H1 (cell line): ENCODE data around the gene TRABD2B. TPM values are rescaled to one million over a fixed set of nuclear protein-coding genes. Genes with fewer than 3 reads are reported as not detected.

ENCODE experiments used
- CTCF ChIA-PET: fragments of 300-600 bp; sonication (Branson Sonifier 250); formaldehyde crosslinking; loops from one replicate; lab custom pipeline; 2021; ENCODE audit not compliant: partially characterized antibody; lab: Charles Lee
- POLR2A ChIA-PET: fragments of 300-600 bp; sonication (Branson Sonifier 250); formaldehyde crosslinking; loops from one replicate; lab custom pipeline; 2021; ENCODE audit warnings: inconsistent platforms; ENCODE audit not compliant: partially characterized antibody; lab: Charles Lee
- DNase-seq, 2 experiments: peaks; one replicate each; pipeline versions ENCODE4 v3.0.0 to v3.0.0-alpha.2; 2010 to 2022; ENCODE audit warnings: low spot score in 2 of 2, low read depth in 1 of 2, mixed read lengths in 1 of 2
- FAIRE-seq: peaks from 2 replicates; lab custom pipeline; 2011; peaks lifted over from hg19 to GRCh38; lab: Jason Lieb, UNC
- H2AFZ ChIP-seq: 2 replicates; pipeline ENCODE4 v1.8.1; 2012; ENCODE audit warnings: low read length, inconsistent platforms
- H2AK5ac ChIP-seq: 2 replicates; pipeline ENCODE4 v1.6.1; 2013; ENCODE audit warnings: low read depth, low read length
- H2BK120ac ChIP-seq: replicated peaks from 2 replicates; pipeline ENCODE3; 2013; ENCODE audit warnings: low read depth, low read length, inconsistent platforms
- H2BK12ac ChIP-seq: 2 replicates; pipeline ENCODE4 v1.6.1; 2013; ENCODE audit warnings: low read depth, low read length
- H2BK15ac ChIP-seq: 2 replicates; pipeline ENCODE4 v1.6.1; 2013; ENCODE audit warnings: low read length
- H2BK20ac ChIP-seq: 2 replicates; pipeline ENCODE4 v1.6.1; 2013; ENCODE audit warnings: low read length
- H2BK5ac ChIP-seq: 2 replicates; pipeline ENCODE4 v1.6.1; 2013; ENCODE audit warnings: low read depth, low read length
- H3K14ac ChIP-seq: 2 replicates; pipeline ENCODE4 v1.6.1; 2013; ENCODE audit warnings: inconsistent platforms; ENCODE audit not compliant: insufficient read length
- H3K18ac ChIP-seq: 2 replicates; pipeline ENCODE4 v1.6.1; 2013; ENCODE audit warnings: low read length; ENCODE audit errors: extremely low read depth
- H3K23ac ChIP-seq: 2 replicates; pipeline ENCODE4 v1.6.1; 2013; ENCODE audit warnings: inconsistent platforms; ENCODE audit not compliant: insufficient read length
- H3K23me2 ChIP-seq: 2 replicates; pipeline ENCODE4 v1.6.1; 2013; ENCODE audit warnings: low read depth, low read length
- H3K27ac ChIP-seq: 2 replicates; pipeline ENCODE4 v1.6.1; 2011; ENCODE audit warnings: low read depth, low read length, inconsistent platforms
- H3K27me3 ChIP-seq, 4 experiments: replicated peaks in 1 of 4; 1 replicate in 1 of 4; 2 replicates in 3 of 4; pipeline versions ENCODE4 v1.6.1 to v1.8.1; 2011 to 2013; ENCODE audit warnings: low read length in 3 of 4, mild to moderate bottlenecking in 3 of 4, inconsistent platforms in 2 of 4, mixed read lengths in 2 of 4, moderate library complexity in 1 of 4; ENCODE audit not compliant: control insufficient read depth in 3 of 4, insufficient read depth in 3 of 4; ENCODE audit errors: extremely low read depth in 1 of 4
- H3K36me3 ChIP-seq, 4 experiments: 2 replicates each; pipeline versions ENCODE4 v1.6.1 to v1.8.1; 2011 to 2013; ENCODE audit warnings: mild to moderate bottlenecking in 4 of 4, low read length in 3 of 4, moderate library complexity in 2 of 4, control low read depth in 1 of 4, inconsistent platforms in 1 of 4; ENCODE audit not compliant: insufficient read depth in 4 of 4, control insufficient read depth in 2 of 4
- H3K4ac ChIP-seq: replicated peaks from 2 replicates; pipeline ENCODE3; 2013; ENCODE audit warnings: low read length, low read depth, mixed read lengths, inconsistent platforms; ENCODE audit not compliant: insufficient read length
- H3K4me1 ChIP-seq, 4 experiments: replicated peaks in 1 of 4; 1 replicate in 1 of 4; 2 replicates in 3 of 4; pipeline versions ENCODE4 v1.6.1 to v1.8.1; 2011 to 2013; ENCODE audit warnings: low read length in 3 of 4, inconsistent platforms in 2 of 4, mixed read lengths in 1 of 4; ENCODE audit not compliant: insufficient read depth in 4 of 4, control insufficient read depth in 3 of 4
- H3K4me2 ChIP-seq, 2 experiments: 2 replicates each; pipeline versions ENCODE4 v1.6.1 to v1.8.1; 2011 to 2013; ENCODE audit warnings: low read depth in 2 of 2, low read length in 2 of 2, control low read depth in 1 of 2, inconsistent platforms in 1 of 2, mild to moderate bottlenecking in 1 of 2; ENCODE audit not compliant: insufficient read depth in 1 of 2
- H3K4me3 ChIP-seq, 4 experiments: fragments of 200-600, 300-600 bp in 1 of 4; sonication (generic), shearing (Covaris generic), sonication (Bioruptor Twin) in 1 of 4; 2 replicates each; pipeline versions ENCODE4 v1.5.1 to v1.8.1; 2011 to 2016; ENCODE audit warnings: low read length in 4 of 4, low read depth in 3 of 4, control low read depth in 2 of 4, inconsistent platforms in 2 of 4, mild to moderate bottlenecking in 2 of 4, mixed read lengths in 1 of 4, moderate library complexity in 1 of 4; ENCODE audit not compliant: insufficient read depth in 2 of 4; ENCODE audit errors: extremely low read depth in 1 of 4
- H3K56ac ChIP-seq: replicated peaks from 2 replicates; pipeline ENCODE3; 2013; ENCODE audit warnings: low read depth, mild to moderate bottlenecking, mixed read lengths, low read length, inconsistent platforms; ENCODE audit not compliant: insufficient read length
- H3K79me1 ChIP-seq: 2 replicates; pipeline ENCODE4 v1.6.1; 2013; ENCODE audit warnings: low read depth, low read length, control low read depth
- H3K79me2 ChIP-seq, 2 experiments: 2 replicates each; pipeline versions ENCODE4 v1.6.1 to v1.8.1; 2012 to 2013; ENCODE audit warnings: low read length in 2 of 2, mild to moderate bottlenecking in 2 of 2, inconsistent platforms in 1 of 2; ENCODE audit not compliant: insufficient read depth in 2 of 2, control insufficient read depth in 1 of 2
- H3K9ac ChIP-seq, 4 experiments: replicated peaks in 1 of 4; 1 replicate in 1 of 4; 2 replicates in 3 of 4; pipeline versions ENCODE4 v1.6.1 to v1.8.1; 2011 to 2013; ENCODE audit warnings: low read depth in 3 of 4, low read length in 3 of 4, control low read depth in 2 of 4, mild to moderate bottlenecking in 2 of 4, moderate library complexity in 2 of 4, inconsistent platforms in 1 of 4; ENCODE audit errors: extremely low read depth in 1 of 4
- H3K9me3 ChIP-seq, 2 experiments: 2 replicates each; pipeline versions ENCODE4 v1.6.1 to v1.8.1; 2012 to 2013; ENCODE audit warnings: mild to moderate bottlenecking in 2 of 2, moderate library complexity in 2 of 2, control low read depth in 1 of 2, inconsistent platforms in 1 of 2, low read depth in 1 of 2, low read length in 1 of 2, mixed read lengths in 1 of 2; ENCODE audit not compliant: insufficient read depth in 2 of 2
- H4K20me1 ChIP-seq, 2 experiments: replicated peaks in 1 of 2; 2 replicates each; pipeline versions ENCODE3 to v1.8.1; 2011 to 2013; ENCODE audit warnings: inconsistent platforms in 2 of 2, low read length in 2 of 2, mild to moderate bottlenecking in 1 of 2; ENCODE audit not compliant: insufficient read depth in 2 of 2, control insufficient read depth in 1 of 2
- H4K5ac ChIP-seq: 2 replicates; pipeline ENCODE4 v1.6.1; 2013; ENCODE audit warnings: low read length, low read depth, mixed read lengths, inconsistent platforms; ENCODE audit not compliant: insufficient read length
- H4K8ac ChIP-seq: 2 replicates; pipeline ENCODE4 v1.8.0; 2013; ENCODE audit warnings: mild to moderate bottlenecking, moderate library complexity, low read length, inconsistent platforms; ENCODE audit not compliant: insufficient read depth; ENCODE audit errors: extremely low read depth
- H4K91ac ChIP-seq: replicated peaks from 2 replicates; pipeline ENCODE3; 2013; ENCODE audit warnings: low read length, mixed read lengths, inconsistent platforms; ENCODE audit not compliant: insufficient read length
- BACH1 ChIP-seq: IDR thresholded peaks from 2 replicates; pipeline ENCODE4 v1.6.1; 2012; ENCODE audit warnings: low read length, improper control_type of control experiment
- CBX5 ChIP-seq: fragments of 300-800, 300-1000 bp; sonication (generic); IDR thresholded peaks from 2 replicates; pipeline ENCODE4 v1.7.1; 2016; ENCODE audit warnings: antibody characterized with exemption, low read length, low read depth
- EZH2 ChIP-seq: fragments of 200-600 bp; sonication (generic); IDR thresholded peaks from 2 replicates; pipeline ENCODE4 v1.7.1; 2012; ENCODE audit warnings: low read depth, mild to moderate bottlenecking, moderate library complexity, low read length, inconsistent platforms; ENCODE audit not compliant: severe bottlenecking
- KDM1A ChIP-seq: fragments of 200-600, 300-600 bp; sonication (generic); IDR thresholded peaks from 2 replicates; pipeline ENCODE4 v1.7.1; 2016; ENCODE audit warnings: mild to moderate bottlenecking, low read length, borderline replicate concordance
- RAD21 ChIP-seq, 2 experiments: IDR thresholded peaks in 1 of 2; conservative IDR thresholded peaks in 1 of 2; 2 replicates each; pipeline ENCODE4 v1.6.1; 2011; ENCODE audit warnings: low read depth in 2 of 2, low read length in 2 of 2, improper control_type of control experiment in 1 of 2, inconsistent platforms in 1 of 2, mild to moderate bottlenecking in 1 of 2, moderate library complexity in 1 of 2
- SIRT6 ChIP-seq: IDR thresholded peaks from one replicate; pipeline ENCODE4 v1.7.1; 2012; ENCODE audit warnings: low read length, inconsistent platforms
- SIX5 ChIP-seq: IDR thresholded peaks from 2 replicates; pipeline ENCODE4 v1.6.1; 2011; ENCODE audit warnings: mild to moderate bottlenecking, low read depth, low read length
- SRF ChIP-seq: IDR thresholded peaks from 2 replicates; pipeline ENCODE4 v1.6.1; 2011; ENCODE audit warnings: mild to moderate bottlenecking, low read depth, low read length, moderate library complexity
- SUZ12 ChIP-seq: fragments of 200-600 bp; sonication (generic); IDR thresholded peaks from 2 replicates; pipeline ENCODE4 v1.6.1; 2012; ENCODE audit warnings: mild to moderate bottlenecking, inconsistent platforms, low read length, moderate library complexity, mixed read lengths
- TBP ChIP-seq: IDR thresholded peaks from 2 replicates; pipeline ENCODE4 v1.6.1; 2011; ENCODE audit warnings: low read depth, low read length, improper control_type of control experiment
- TCF12 ChIP-seq: IDR thresholded peaks from 2 replicates; pipeline ENCODE4 v1.6.1; 2011; ENCODE audit warnings: low read depth, mild to moderate bottlenecking, low read length
- TEAD4 ChIP-seq: IDR thresholded peaks from 2 replicates; pipeline ENCODE4 v1.6.1; 2012; ENCODE audit warnings: low read depth, low read length, inconsistent platforms, mixed read lengths
- WGBS, 2 experiments: shearing (Covaris generic) in 1 of 2; methylation state at CpG; one replicate each; pipeline versions ENCODE4 v1.1.6 to v1.1.7; 2013 to 2015; ENCODE audit warnings: low lambda C conversion rate in 2 of 2, mixed read lengths in 2 of 2, inconsistent platforms in 1 of 2, low coverage in 1 of 2, missing lambda C conversion rate in 1 of 2; ENCODE audit not compliant: insufficient replicate concordance in 2 of 2, insufficient coverage in 1 of 2, insufficient read length in 1 of 2; ENCODE audit errors: extremely low coverage in 1 of 2, missing lambda C conversion rate in 1 of 2; 5-methylcytosine and 5-hydroxymethylcytosine counted together
- polyA plus RNA-seq, 7 experiments: library from polyadenylated mRNA; depleted of rRNA in 3 of 7; stranded (reverse) in 5 of 7; unstranded in 2 of 7; fragments of >200 nt in 5 of 7; fragments of 200-250 nt in 2 of 7; gene quantifications; 1 replicate in 5 of 7; 2 replicates in 1 of 7; 4 replicates in 1 of 7; pipeline versions ENCODE4 v1.2.1 to v1.2.3, GENCODE V29; 2011 to 2013; ENCODE audit warnings: missing spikeins in 2 of 7, mixed read lengths in 2 of 7
- total RNA-seq: library from RNA; stranded (reverse); fragmentation: NEBNext Ultra II Directional; extraction: Animal tissue kit (Norgen Biotek cat#: 25700); gene quantifications from 2 replicates; pipeline ENCODE4 v1.2.1, GENCODE V29; 2021
- TF ChIP-seq, protein P1 (sequence below): IDR thresholded peaks from 2 replicates; pipeline ENCODE4 v1.6.1; 2012; ENCODE audit warnings: low read length, inconsistent platforms

Gene TRABD2B
- total and polyA plus RNA-seq, 2 of the 8 experiments (the other 6 are each of a cell fraction or from before 2014, with no cell fraction given), result 0.95 to 3.4 TPM

- peaks cover 4% of the 10 kb centered on the region; the same call in 1 of the 2 replicates for H3K23me2 ChIP-seq
- H3K4ac ChIP-seq, result no peak overlapping the region
- no peaks in the 10 kb centered on the region for H3K9me3 ChIP-seq
- H2BK15ac ChIP-seq, result peak overlapping the region; percentile 40; the same call in 1 of the 2 replicates
- H2BK5ac ChIP-seq, result no peak overlapping the region
- peaks cover 0 to 16% (median 15%) of the 10 kb centered on the region in 4 experiments; a peak in 6 of 7 replicates for H3K27me3 ChIP-seq
- no peak overlapping the region for H4K91ac ChIP-seq
- POLR2A ChIA-PET, result no interaction called here
- WGBS, 2 experiments, result 41% methylated on average over 2 of the region's 2 CpGs; no CpG with 5 or more reads in 1 of the 2 experiments
- FAIRE-seq (no peak), DNase-seq (no peak)
- no peaks in the 10 kb centered on the region for H4K20me1 ChIP-seq
- no peak overlapping the region for H2AK5ac ChIP-seq
- no peak overlapping the region for H2BK12ac ChIP-seq
- H3K36me3 ChIP-seq, result no peaks in the 10 kb centered on the region
- H3K56ac ChIP-seq, result no peak overlapping the region
- no peak overlapping the region for H2AFZ ChIP-seq
- no peak overlapping the region for H3K9ac ChIP-seq
- no peak overlapping the region for H2BK20ac ChIP-seq
- no peak overlapping the region for H2BK120ac ChIP-seq
- H3K4me1 ChIP-seq, result peaks cover 5 to 24% (median 17%) of the 10 kb centered on the region in 4 experiments; a peak in 6 of 7 replicates
- H3K18ac ChIP-seq, result no peak overlapping the region
- no peak overlapping the region for H3K14ac ChIP-seq
- no peaks in the 10 kb centered on the region for H3K79me2 ChIP-seq
- CTCF ChIA-PET, result interaction anchor here (0.7 to 8.2 kb wide), 8 partner anchors 9 to 246 kb away, joined by 3 to 158 read pairs (median 5); no protein-coding TSS in a partner anchor
- H4K5ac ChIP-seq, result no peak overlapping the region
- H3K27ac ChIP-seq, result no peak overlapping the region
- no peak overlapping the region for H3K4me2 ChIP-seq
- no peaks in the 10 kb centered on the region for H3K79me1 ChIP-seq
- H4K8ac ChIP-seq, result no peak overlapping the region
- H3K23ac ChIP-seq, result no peak overlapping the region
- no peak overlapping the region for H3K4me3 ChIP-seq
- TF ChIP-seq SUZ12 (no peak), TBP (no peak), EZH2 (no peak), KDM1A (no peak), SRF (no peak), SIX5 (no peak), BACH1 (no peak), TEAD4 (no peak), CBX5 (no peak), RAD21 (IDR thresholded peaks at IDR 0.05 in 1 of 2, conservative IDR thresholded peaks at IDR 0.05 in 1 of 2; ENCODE audit: low read depth in 2 of 2, low read length in 2 of 2) (no peak), TCF12 (no peak), SIRT6 (no peak)
- TF ChIP-seq, protein P1, sequence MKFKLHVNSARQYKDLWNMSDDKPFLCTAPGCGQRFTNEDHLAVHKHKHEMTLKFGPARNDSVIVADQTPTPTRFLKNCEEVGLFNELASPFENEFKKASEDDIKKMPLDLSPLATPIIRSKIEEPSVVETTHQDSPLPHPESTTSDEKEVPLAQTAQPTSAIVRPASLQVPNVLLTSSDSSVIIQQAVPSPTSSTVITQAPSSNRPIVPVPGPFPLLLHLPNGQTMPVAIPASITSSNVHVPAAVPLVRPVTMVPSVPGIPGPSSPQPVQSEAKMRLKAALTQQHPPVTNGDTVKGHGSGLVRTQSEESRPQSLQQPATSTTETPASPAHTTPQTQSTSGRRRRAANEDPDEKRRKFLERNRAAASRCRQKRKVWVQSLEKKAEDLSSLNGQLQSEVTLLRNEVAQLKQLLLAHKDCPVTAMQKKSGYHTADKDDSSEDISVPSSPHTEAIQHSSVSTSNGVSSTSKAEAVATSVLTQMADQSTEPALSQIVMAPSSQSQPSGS, result no peak
Observed at GRCh38 chr1:48001696-48002095, 4.5 kb upstream of the TRABD2B start.
